Activated CD8-positive, alpha-beta T cell treated with anti-CD3 and anti-CD28 coated beads for 36 hours (primary cell): ENCODE measurements around the gene PLA2G12A. TPM values are rescaled to one million over a fixed set of nuclear protein-coding genes. Genes with fewer than 3 reads are reported as not detected.
A peak's percentile ranks its signal among the peaks of the same experiment; 100 is the strongest.
"Not testable (repeated sequence)": the region's sequence is repeated elsewhere in the genome, so short reads cannot be mapped to it uniquely, and the experiment has no call there.

Experiments
- ATAC-seq: fragments of 200-7000 bp; cut with Tn5 transposase; one replicate; pipeline ENCODE4 v1.10.0; 2021; ENCODE audit warnings: mild to moderate bottlenecking, moderate library complexity
- CTCF ChIA-PET: fragments of 350-600 bp; sonication (Branson Sonifier 250); formaldehyde crosslinking; loops from one replicate; lab custom pipeline; 2021; ENCODE audit warnings: antibody characterized with exemption; lab: Charles Lee
- POLR2A ChIA-PET: fragments of 350-600 bp; sonication (Branson Sonifier 250); formaldehyde crosslinking; loops from one replicate; lab custom pipeline; 2021; ENCODE audit warnings: antibody characterized with exemption; lab: Charles Lee
- DNase-seq: peaks from one replicate; pipeline ENCODE4 v3.0.0-alpha.2; 2020
- H3K27ac Mint-ChIP-seq: one replicate; pipeline ENCODE4 v1.8.0; 2021; ENCODE audit warnings: mild to moderate bottlenecking, mixed read lengths
- H3K27me3 Mint-ChIP-seq: one replicate; pipeline ENCODE4 v1.8.0; 2021; ENCODE audit warnings: mixed read lengths
- H3K36me3 Mint-ChIP-seq: one replicate; pipeline ENCODE4 v1.8.0; 2021; ENCODE audit warnings: low read depth, mixed read lengths
- H3K4me1 Mint-ChIP-seq: one replicate; pipeline ENCODE4 v1.8.0; 2021; ENCODE audit warnings: low read depth, mixed read lengths
- H3K4me3 Mint-ChIP-seq: one replicate; pipeline ENCODE4 v1.8.0; 2021; ENCODE audit warnings: mild to moderate bottlenecking, moderate library complexity, mixed read lengths
- H3K9me3 Mint-ChIP-seq: one replicate; pipeline ENCODE4 v1.8.0; 2021; ENCODE audit warnings: mixed read lengths
- intact Hi-C: fragments of 100-400 bp; cut with micrococcal nuclease; formaldehyde crosslinking; loops from one replicate; pipeline ENCODE4 v1.10.0; 2022
- total RNA-seq, 2 experiments: library from RNA; stranded (reverse); gene quantifications; one replicate each; pipeline ENCODE4 v1.2.3, GENCODE V29; 2021
- TF ChIP-seq, protein P1 (sequence below): fragments of 200-600 bp; IDR thresholded peaks from one replicate; pipeline ENCODE4 v1.8.0; 2022; ENCODE audit warnings: antibody characterized with exemption, mild to moderate bottlenecking

The PLA2G12A gene
- total RNA-seq, 2 experiments from 2014 or later = 32.0 to 35.6 TPM

DNA sequence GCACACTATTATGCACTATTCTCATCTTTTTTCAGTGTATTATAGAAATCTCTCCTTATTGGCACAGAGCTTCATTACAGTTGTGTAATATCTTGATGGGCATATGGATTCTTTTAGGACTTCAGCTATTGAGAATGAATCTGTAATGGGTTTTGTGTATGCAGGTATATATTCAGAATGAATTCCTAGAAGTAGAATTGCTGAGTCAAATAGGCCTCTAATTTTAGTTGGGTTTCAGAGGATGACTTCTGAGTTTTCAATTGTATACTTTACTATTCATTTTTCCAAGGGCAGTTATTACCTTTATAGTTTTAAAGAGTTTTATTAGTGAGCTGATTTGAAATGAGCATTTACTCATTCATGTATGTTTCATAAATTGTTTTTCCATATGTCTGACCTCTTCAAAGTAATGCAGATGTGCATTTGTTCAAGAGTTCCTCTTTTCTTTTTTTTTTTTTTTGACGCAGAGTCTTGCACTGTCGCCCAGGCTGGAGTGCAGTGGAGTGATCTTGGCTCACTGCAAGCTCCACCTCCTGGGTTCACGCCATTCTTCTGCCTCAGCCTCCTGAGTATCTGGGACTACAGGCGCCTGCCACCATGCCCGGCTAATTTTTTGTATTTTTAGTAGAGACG, 46.1 kb downstream of the PLA2G12A start:
- no peaks in the 10 kb centered on the region for H3K9me3 Mint-ChIP-seq
- H3K4me3 Mint-ChIP-seq = no peak overlapping the region
- ATAC-seq = no peak
- no peaks in the 10 kb centered on the region for H3K27me3 Mint-ChIP-seq
- intact Hi-C loops = no loop called here
- H3K4me1 Mint-ChIP-seq = peaks cover 20% of the 10 kb centered on the region
- H3K27ac Mint-ChIP-seq = peak overlapping the region; percentile 67
- ChIA-PET POLR2A (no interaction called here), CTCF (interaction anchor here (1.2 to 1.8 kb wide), 2 partner anchors 10 to 20 kb away, joined by 3 to 4 read pairs; partner anchors contain the start of gene CASP6)
- peaks cover 48% of the 10 kb centered on the region for H3K36me3 Mint-ChIP-seq
- DNase-seq = no peak
- TF ChIP-seq, protein P1, sequence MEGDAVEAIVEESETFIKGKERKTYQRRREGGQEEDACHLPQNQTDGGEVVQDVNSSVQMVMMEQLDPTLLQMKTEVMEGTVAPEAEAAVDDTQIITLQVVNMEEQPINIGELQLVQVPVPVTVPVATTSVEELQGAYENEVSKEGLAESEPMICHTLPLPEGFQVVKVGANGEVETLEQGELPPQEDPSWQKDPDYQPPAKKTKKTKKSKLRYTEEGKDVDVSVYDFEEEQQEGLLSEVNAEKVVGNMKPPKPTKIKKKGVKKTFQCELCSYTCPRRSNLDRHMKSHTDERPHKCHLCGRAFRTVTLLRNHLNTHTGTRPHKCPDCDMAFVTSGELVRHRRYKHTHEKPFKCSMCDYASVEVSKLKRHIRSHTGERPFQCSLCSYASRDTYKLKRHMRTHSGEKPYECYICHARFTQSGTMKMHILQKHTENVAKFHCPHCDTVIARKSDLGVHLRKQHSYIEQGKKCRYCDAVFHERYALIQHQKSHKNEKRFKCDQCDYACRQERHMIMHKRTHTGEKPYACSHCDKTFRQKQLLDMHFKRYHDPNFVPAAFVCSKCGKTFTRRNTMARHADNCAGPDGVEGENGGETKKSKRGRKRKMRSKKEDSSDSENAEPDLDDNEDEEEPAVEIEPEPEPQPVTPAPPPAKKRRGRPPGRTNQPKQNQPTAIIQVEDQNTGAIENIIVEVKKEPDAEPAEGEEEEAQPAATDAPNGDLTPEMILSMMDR = no peak

DNA sequence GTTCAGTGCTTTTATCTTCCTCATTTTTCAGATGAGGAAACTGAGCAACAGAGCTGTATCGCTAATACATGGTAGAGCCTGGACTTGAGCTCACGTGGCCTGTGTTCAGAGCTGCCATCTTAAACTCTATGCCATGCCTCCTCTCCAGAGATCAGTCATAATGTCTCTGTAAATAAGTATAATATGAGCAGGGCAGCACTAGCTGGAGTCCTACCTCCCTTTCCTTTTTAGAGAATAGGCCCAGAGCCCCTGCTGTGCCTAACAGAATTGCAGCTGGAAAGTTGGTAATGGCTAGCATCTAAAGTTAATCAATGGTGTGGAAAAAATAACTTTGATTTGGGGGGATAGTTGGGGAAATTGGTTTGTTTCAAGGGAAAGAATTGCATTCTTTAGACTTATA, 47.0 kb downstream of the PLA2G12A start:
- peaks cover 48% of the 10 kb centered on the region for H3K36me3 Mint-ChIP-seq
- TF ChIP-seq, protein P1 = no peak
- ChIA-PET POLR2A (no interaction called here), CTCF (interaction anchor here (1.2 to 1.7 kb wide), 3 partner anchors 9 to 28 kb away, joined by 3 to 4 read pairs (median 3); no protein-coding TSS in a partner anchor)
- no peaks in the 10 kb centered on the region for H3K9me3 Mint-ChIP-seq
- H3K27me3 Mint-ChIP-seq = no peaks in the 10 kb centered on the region
- peaks cover 20% of the 10 kb centered on the region for H3K4me1 Mint-ChIP-seq
- intact Hi-C loops = no loop called here
- ATAC-seq = no peak
- peak overlapping the region; percentile 50 for H3K27ac Mint-ChIP-seq
- H3K4me3 Mint-ChIP-seq = no peak overlapping the region
- no peak for DNase-seq

GRCh38 chr4:109678925-109679324, 50.9 kb downstream of the PLA2G12A start:
- Mint-ChIP-seq H3K4me1 (peaks cover 25% of the 10 kb centered on the region), H3K36me3 (peaks cover 44% of the 10 kb centered on the region)
- POLR2A ChIA-PET, DNase-seq, H3K4me3 Mint-ChIP-seq, H3K27me3 Mint-ChIP-seq, intact Hi-C loops, H3K9me3 Mint-ChIP-seq, ATAC-seq, CTCF ChIA-PET, H3K27ac Mint-ChIP-seq: not testable (repeated sequence)

DNA sequence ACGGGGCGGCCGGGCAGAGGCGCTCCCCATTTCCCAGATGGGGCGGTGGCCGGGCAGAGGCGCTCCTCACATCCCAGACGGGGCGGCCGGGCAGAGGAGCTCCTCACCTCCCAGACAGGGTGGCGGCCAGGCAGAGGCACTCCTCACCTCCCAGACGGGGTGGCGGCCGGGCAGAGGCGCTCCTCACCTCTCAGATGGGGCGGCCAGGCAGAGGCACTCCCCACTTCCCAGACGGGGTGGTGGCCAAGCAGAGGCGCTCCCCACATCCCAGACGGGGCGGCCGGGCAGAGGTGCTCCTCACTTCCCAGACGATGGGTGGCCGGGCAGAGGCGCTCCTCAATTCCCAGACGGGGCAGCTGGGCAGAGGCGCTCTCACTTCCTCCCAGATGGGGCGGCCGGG, 51.4 kb downstream of the PLA2G12A start:
- H3K27ac Mint-ChIP-seq, intact Hi-C loops, H3K9me3 Mint-ChIP-seq, H3K27me3 Mint-ChIP-seq, POLR2A ChIA-PET, CTCF ChIA-PET, DNase-seq, H3K4me3 Mint-ChIP-seq, ATAC-seq: not testable (repeated sequence)
- Mint-ChIP-seq H3K36me3 (peaks cover 45% of the 10 kb centered on the region), H3K4me1 (peaks cover 27% of the 10 kb centered on the region)

GRCh38 chr4:109676886-109677285, 53.0 kb downstream of the PLA2G12A start:
- ChIA-PET POLR2A (no interaction called here), CTCF (interaction anchor here (0.6 to 1.5 kb wide), 6 partner anchors 14 to 245 kb away, joined by 3 to 5 read pairs (median 3); no protein-coding TSS in a partner anchor)
- H3K4me3 Mint-ChIP-seq = no peak overlapping the region
- peaks cover 18% of the 10 kb centered on the region for H3K4me1 Mint-ChIP-seq
- peaks cover 46% of the 10 kb centered on the region for H3K36me3 Mint-ChIP-seq
- DNase-seq (no peak), ATAC-seq (no peak)
- intact Hi-C loops = no loop called here
- H3K27ac Mint-ChIP-seq = no peak overlapping the region
- no peaks in the 10 kb centered on the region for H3K27me3 Mint-ChIP-seq
- H3K9me3 Mint-ChIP-seq = no peaks in the 10 kb centered on the region
- TF ChIP-seq, protein P1 = no peak

GRCh38 chr4:109675843-109676242, 54.0 kb downstream of the PLA2G12A start:
- intact Hi-C loops = no loop called here
- Mint-ChIP-seq H3K9me3 (peaks cover 10% of the 10 kb centered on the region), H3K27me3 (no peaks in the 10 kb centered on the region), H3K27ac (peak overlapping the region; percentile 19), H3K4me1 (peaks cover 28% of the 10 kb centered on the region), H3K36me3 (peaks cover 48% of the 10 kb centered on the region), H3K4me3 (no peak overlapping the region)
- TF ChIP-seq, protein P1 = no peak
- POLR2A ChIA-PET = interaction anchor here (0.9 kb wide), 1 partner anchor 113 kb away, joined by 3 read pairs; no protein-coding TSS in a partner anchor
- no peak for ATAC-seq
- DNase-seq = no peak
- CTCF ChIA-PET = interaction anchor here (1.1 to 1.5 kb wide), 3 partner anchors 15 to 243 kb away, joined by 3 to 5 read pairs (median 3); no protein-coding TSS in a partner anchor
